Measurements from ENCODE around the gene UGT3A2. TPM values are rescaled to one million over a fixed set of nuclear protein-coding genes. Genes with fewer than 3 reads are reported as not detected.

The UGT3A2 gene
- total RNA-seq, 4 donors from 2014 or later, result not detected

DNA sequence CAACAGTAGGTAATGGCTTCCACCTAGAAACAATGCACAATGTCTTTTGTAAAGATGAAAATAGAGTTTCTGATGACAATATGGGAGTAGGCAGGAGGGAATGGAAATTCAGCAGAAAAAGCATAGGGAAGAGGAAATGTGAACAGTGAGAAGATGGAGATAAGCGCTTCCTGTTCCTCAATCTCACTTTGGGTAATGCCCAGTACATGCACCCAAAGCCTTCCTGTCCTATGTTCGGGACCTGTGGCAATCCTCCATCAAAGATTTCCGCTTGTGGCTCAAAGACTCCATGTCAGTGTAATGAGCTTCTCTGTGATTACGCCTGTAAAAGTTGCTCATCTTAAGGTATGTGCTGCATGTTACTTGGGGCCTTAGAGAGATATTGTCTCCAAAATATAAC is 78.2 kb downstream of the UGT3A2 start:
- Histone ChIP-seq H3K4me1 (no peaks in the 10 kb centered on the region), H3K27me3 (no peaks in the 10 kb centered on the region), H3K27ac (no peak overlapping the region), H3K4me3 (no peak overlapping the region), H3K9me3 (no peaks in the 10 kb centered on the region), H3K36me3 (no peaks in the 10 kb centered on the region)
- no peak for DNase-seq
- TF ChIP-seq, protein P1, sequence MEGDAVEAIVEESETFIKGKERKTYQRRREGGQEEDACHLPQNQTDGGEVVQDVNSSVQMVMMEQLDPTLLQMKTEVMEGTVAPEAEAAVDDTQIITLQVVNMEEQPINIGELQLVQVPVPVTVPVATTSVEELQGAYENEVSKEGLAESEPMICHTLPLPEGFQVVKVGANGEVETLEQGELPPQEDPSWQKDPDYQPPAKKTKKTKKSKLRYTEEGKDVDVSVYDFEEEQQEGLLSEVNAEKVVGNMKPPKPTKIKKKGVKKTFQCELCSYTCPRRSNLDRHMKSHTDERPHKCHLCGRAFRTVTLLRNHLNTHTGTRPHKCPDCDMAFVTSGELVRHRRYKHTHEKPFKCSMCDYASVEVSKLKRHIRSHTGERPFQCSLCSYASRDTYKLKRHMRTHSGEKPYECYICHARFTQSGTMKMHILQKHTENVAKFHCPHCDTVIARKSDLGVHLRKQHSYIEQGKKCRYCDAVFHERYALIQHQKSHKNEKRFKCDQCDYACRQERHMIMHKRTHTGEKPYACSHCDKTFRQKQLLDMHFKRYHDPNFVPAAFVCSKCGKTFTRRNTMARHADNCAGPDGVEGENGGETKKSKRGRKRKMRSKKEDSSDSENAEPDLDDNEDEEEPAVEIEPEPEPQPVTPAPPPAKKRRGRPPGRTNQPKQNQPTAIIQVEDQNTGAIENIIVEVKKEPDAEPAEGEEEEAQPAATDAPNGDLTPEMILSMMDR (IDR thresholded peaks at IDR 0.05), result no peak
- no peak for TF ChIP-seq POLR2A (IDR thresholded peaks at IDR 0.05)

DNA sequence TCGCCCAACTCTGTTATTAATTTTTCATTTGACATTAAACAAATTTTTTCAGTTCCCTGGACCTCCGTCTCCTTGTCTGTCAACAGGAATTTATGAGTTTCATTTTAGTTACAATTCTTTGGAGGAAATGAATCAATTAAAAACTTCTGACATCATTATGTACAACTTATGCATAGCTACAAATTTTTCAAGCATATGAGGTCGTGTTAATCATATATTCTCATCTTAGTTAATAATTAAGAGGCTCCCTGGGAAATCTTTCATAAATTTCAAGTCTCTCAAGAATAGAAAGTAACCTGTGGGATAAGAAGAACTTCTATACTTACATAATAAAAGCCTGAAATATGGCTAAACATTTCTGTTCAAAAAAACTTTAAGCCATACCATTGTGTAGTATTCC is 78.9 kb downstream of the UGT3A2 start:
- TF ChIP-seq, protein P1 (IDR thresholded peaks at IDR 0.05), result no peak
- no peak for TF ChIP-seq POLR2A (IDR thresholded peaks at IDR 0.05)
- Histone ChIP-seq H3K9me3 (no peaks in the 10 kb centered on the region), H3K27ac (no peak overlapping the region), H3K27me3 (no peaks in the 10 kb centered on the region), H3K4me1 (no peaks in the 10 kb centered on the region), H3K36me3 (no peaks in the 10 kb centered on the region), H3K4me3 (no peak overlapping the region)
- DNase-seq, result no peak

Small RNA genes lying within 50 kb of the gene (small RNA-seq; reads per million reads assigned to genes)
- gene AC016612.1, result 0 reads per million in 2 donors

Other genes starting within 250 kb of the UGT3A2 start
- gene IL7R, start 210.0 kb downstream of the UGT3A2 start, total RNA-seq, result 100 to 1,000 TPM in 1 of 4 donors, 10 to 100 TPM in 3; 36.8 to 101 (median 59.4) TPM
- not detected for gene CAPSL, start 128.3 kb downstream of the UGT3A2 start, total RNA-seq
- 1 to 10 TPM in 1 of 4 donors, under 1 TPM in 1, not detected in 2; 0.54 to 1.1 TPM for gene UGT3A1, start 75.5 kb downstream of the UGT3A2 start, total RNA-seq
- gene LMBRD2, start 85.0 kb upstream of the UGT3A2 start, total RNA-seq, result 10 to 100 TPM in 3 of 4 donors, 1 to 10 TPM in 1; 9.9 to 55.3 (median 22.0) TPM
- 10 to 100 TPM; 13.8 to 30.5 (median 22.2) TPM for gene SKP2, start 85.2 kb upstream of the UGT3A2 start, total RNA-seq
- gene NADK2, start 175.0 kb upstream of the UGT3A2 start, total RNA-seq, result 10 to 100 TPM in 3 of 4 donors, 1 to 10 TPM in 1; 5.8 to 30.0 (median 17.4) TPM
- under 1 TPM in 1 of 4 donors, not detected in 3; 0.54 TPM for gene RANBP3L, start 235.0 kb upstream of the UGT3A2 start, total RNA-seq

Data from Peyer's patch (tissue), 4 donors.